Measurements from ENCODE around the gene PIM3. TPM values are rescaled to one million over a fixed set of nuclear protein-coding genes. Genes with fewer than 3 reads are reported as not detected.
"Not testable (repeated sequence)": the region's sequence is repeated elsewhere in the genome, so short reads cannot be mapped to it uniquely, and the experiment has no call there.

PIM3 gene
- polyA plus RNA-seq, 1 experiment, result 8.3 TPM

DNA sequence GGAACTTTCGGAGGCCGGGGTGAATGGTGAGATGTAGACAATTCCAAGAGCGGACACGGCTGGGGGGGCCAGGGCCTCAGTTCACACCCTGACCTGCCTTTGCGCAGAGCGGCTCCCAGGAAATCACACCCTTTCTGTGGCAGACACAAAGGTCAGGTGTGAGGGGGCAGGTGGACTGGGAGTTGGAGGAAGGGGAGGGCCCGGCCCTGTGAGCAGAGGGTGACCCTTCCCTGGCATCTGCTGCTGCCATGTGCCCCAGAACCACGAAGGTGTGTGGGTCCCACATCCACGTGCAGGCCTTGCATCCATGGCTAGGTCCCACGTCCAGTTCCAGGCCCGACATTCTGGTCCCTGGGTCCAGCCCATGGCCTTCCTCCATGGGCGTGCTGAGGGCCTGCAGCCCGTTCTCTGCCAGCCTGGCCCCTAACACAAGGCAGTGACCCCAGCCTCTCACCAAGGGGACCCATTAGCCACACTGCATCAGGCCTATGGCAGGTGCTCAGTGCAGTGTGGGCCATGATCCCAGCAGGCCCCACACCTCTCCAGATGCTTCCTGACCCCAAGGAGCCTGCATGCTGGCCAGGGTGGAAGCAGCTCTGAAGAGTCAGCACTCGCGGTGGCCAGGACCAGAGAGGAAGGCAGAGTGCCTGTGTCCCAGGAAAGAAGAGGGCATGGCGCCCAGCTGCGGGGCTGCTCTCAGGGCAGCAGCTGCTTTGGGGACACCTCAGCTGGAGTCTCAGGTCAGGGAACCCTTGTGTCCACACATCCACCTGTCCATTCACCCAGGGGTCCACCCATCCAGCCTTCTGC, 18.9 kb upstream of the PIM3 start:
- no peaks in the 10 kb centered on the region for H3K36me3 ChIP-seq (ENCODE audit: control insufficient read depth, insufficient read depth, low read length)
- ChIA-PET POLR2A (no interaction called here), CTCF (no interaction called here)
- no peak overlapping the region for H3K4me3 ChIP-seq (ENCODE audit: low read depth, low read length)
- TF ChIP-seq, protein P1, sequence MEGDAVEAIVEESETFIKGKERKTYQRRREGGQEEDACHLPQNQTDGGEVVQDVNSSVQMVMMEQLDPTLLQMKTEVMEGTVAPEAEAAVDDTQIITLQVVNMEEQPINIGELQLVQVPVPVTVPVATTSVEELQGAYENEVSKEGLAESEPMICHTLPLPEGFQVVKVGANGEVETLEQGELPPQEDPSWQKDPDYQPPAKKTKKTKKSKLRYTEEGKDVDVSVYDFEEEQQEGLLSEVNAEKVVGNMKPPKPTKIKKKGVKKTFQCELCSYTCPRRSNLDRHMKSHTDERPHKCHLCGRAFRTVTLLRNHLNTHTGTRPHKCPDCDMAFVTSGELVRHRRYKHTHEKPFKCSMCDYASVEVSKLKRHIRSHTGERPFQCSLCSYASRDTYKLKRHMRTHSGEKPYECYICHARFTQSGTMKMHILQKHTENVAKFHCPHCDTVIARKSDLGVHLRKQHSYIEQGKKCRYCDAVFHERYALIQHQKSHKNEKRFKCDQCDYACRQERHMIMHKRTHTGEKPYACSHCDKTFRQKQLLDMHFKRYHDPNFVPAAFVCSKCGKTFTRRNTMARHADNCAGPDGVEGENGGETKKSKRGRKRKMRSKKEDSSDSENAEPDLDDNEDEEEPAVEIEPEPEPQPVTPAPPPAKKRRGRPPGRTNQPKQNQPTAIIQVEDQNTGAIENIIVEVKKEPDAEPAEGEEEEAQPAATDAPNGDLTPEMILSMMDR (IDR thresholded peaks at IDR 0.05; ENCODE audit: insufficient read depth, low read depth, low read length), result no peak
- H3K27me3 ChIP-seq (ENCODE audit: control insufficient read depth, insufficient read depth, low read length), result no peaks in the 10 kb centered on the region
- no peak for DNase-seq (ENCODE audit: low read depth)

DNA sequence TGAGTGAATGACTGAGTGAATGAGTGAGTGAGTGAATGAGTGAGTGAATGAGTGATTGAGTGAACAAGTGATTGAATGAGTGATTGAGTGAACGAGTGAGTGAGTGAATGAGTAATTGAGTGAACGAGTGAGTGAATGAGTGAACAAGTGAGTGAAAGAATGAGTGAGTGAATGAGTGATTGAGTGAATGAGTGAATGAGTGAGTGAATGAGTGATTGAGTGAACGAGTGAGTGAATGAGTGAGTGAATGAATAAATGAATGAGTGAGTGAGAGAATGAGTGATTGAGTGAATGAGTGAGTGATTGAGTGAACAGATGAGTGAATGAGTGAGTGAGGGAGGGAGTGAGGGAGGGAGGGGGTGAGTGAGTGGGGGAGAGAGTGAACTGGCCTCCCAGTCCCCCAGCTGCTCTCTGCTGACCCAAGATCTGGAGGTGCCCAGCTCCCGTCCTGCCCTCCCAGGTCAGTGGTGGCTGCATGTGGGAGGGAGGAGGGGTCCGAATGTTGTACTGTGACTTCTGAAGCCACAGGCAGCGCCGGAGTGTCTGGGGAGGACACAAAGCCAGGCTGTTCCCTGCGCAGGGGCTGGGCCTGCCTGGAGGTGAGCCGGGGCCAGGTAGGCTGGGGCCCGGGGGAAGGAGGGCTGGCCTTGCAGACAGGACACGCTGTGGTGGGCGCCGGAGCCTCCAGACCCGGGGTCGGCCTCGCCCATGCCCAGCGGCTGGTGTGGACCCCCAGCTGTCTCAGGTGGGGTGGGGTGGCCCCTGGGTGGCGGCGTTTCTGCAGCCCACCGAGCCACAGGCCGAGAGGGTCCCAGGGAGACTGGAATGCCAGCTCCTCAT, 17.8 kb upstream of the PIM3 start:
- TF ChIP-seq, protein P1 (IDR thresholded peaks at IDR 0.05; ENCODE audit: insufficient read depth, low read depth, low read length), result no peak
- POLR2A ChIA-PET, result no interaction called here

DNA sequence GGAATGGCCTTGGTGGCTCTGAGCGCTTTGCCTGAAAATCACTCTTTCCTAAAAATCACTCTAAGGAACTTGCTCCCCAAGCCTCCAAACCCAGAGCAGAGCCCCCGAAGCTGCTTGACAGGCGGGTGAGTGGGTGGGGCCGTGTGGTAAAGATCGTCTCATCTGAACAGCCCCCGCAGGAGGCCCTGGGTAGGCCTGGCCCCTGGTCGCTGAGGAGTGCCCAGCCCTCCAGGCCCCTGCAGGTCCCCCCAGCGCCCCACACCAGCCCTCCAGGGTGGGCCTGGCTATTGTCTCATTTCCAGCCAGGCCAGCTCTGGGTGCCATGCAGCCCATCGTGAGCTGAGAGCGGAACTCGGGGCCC, 17.2 kb upstream of the PIM3 start:
- ChIA-PET CTCF (interaction anchor here (1.2 kb wide), 1 partner anchor 9 kb away, joined by 3 read pairs; no protein-coding TSS in a partner anchor), POLR2A (no interaction called here)
- DNase-seq (ENCODE audit: low read depth), result no peak
- Histone ChIP-seq H3K4me3 (ENCODE audit: low read depth, low read length) (no peak overlapping the region), H3K36me3 (ENCODE audit: control insufficient read depth, insufficient read depth, low read length) (no peaks in the 10 kb centered on the region), H3K27me3 (ENCODE audit: control insufficient read depth, insufficient read depth, low read length) (no peaks in the 10 kb centered on the region)
- TF ChIP-seq, protein P1 (IDR thresholded peaks at IDR 0.05; ENCODE audit: insufficient read depth, low read depth, low read length), result no peak

More for the DNA sequence above, 17.8 kb upstream of the PIM3 start:
- CTCF ChIA-PET, result no interaction called here
- Histone ChIP-seq H3K36me3 (ENCODE audit: control insufficient read depth, insufficient read depth, low read length) (no peaks in the 10 kb centered on the region), H3K4me3 (ENCODE audit: low read depth, low read length) (no peak overlapping the region), H3K27me3 (ENCODE audit: control insufficient read depth, insufficient read depth, low read length) (no peaks in the 10 kb centered on the region)
- no peak for DNase-seq (ENCODE audit: low read depth)

DNA sequence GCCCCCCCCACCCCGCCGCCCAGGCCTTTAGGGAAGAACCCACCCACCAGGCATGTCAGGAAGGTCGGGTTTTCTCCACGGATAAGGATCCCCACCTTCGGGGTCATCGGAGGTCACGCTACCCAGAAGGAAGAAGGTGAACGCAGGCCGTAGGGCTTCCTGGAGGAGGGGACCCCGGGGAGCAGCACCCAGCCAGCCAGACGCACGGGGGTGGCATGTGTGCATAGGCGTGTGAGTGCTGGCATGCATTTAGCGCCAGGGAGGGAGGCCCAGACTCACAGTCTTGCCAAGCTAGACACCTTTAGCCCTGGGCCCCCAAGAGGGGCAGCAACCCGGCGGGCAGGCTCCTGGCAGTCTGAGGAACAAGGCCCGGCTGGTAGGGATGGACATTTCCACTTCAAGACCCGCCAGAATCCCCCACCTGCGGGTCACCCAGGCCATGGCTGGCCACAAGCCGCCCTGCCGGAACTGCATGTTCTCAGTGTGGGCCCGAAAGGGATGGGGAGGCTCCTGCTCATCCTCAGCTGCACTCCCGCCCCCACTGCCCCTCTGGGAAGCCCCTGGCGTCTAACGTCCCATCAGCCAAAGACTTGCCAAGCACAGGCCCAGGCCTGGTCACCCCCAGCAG, 16.7 kb upstream of the PIM3 start:
- TF ChIP-seq, protein P1 (IDR thresholded peaks at IDR 0.05; ENCODE audit: insufficient read depth, low read depth, low read length), result no peak
- H3K4me3 ChIP-seq (ENCODE audit: low read depth, low read length), result no peak overlapping the region
- DNase-seq (ENCODE audit: low read depth), result no peak
- H3K27me3 ChIP-seq (ENCODE audit: control insufficient read depth, insufficient read depth, low read length), result no peaks in the 10 kb centered on the region
- ChIA-PET CTCF (interaction anchor here (1.2 kb wide), 1 partner anchor 9 kb away, joined by 3 read pairs; no protein-coding TSS in a partner anchor), POLR2A (no interaction called here)
- no peaks in the 10 kb centered on the region for H3K36me3 ChIP-seq (ENCODE audit: control insufficient read depth, insufficient read depth, low read length)

DNA sequence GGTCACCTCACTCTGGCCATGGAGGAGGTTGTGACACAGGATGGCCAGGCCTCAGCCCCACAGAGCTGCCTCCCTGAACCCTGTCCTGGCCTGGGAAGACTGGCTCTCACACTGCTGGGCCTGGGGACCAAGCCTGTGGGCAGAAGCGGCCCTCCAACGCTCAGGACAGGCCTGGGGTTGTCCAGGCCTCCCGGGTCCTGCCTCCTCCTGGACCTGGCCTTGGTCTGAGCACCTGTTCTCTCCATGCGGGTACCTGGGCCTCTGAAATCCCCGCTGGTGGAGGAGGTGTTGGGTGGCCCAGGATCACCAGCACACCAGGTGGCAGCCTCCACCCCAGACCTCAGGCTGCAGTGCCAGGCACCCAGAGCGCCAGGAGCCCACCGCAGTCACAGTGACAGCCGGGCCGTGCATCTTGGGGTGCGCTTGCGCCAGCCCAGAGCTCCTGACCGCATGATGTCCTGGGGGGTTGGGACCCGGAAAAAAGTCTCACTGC, 16.1 kb upstream of the PIM3 start:
- H3K4me3 ChIP-seq (ENCODE audit: low read depth, low read length), result no peak overlapping the region
- TF ChIP-seq, protein P1 (IDR thresholded peaks at IDR 0.05; ENCODE audit: insufficient read depth, low read depth, low read length), result no peak
- H3K27me3 ChIP-seq (ENCODE audit: control insufficient read depth, insufficient read depth, low read length), result no peaks in the 10 kb centered on the region
- no peaks in the 10 kb centered on the region for H3K36me3 ChIP-seq (ENCODE audit: control insufficient read depth, insufficient read depth, low read length)
- DNase-seq (ENCODE audit: low read depth), result no peak
- ChIA-PET CTCF (interaction anchor here (1.2 kb wide), 1 partner anchor 8 kb away, joined by 3 read pairs; no protein-coding TSS in a partner anchor), POLR2A (no interaction called here)

DNA sequence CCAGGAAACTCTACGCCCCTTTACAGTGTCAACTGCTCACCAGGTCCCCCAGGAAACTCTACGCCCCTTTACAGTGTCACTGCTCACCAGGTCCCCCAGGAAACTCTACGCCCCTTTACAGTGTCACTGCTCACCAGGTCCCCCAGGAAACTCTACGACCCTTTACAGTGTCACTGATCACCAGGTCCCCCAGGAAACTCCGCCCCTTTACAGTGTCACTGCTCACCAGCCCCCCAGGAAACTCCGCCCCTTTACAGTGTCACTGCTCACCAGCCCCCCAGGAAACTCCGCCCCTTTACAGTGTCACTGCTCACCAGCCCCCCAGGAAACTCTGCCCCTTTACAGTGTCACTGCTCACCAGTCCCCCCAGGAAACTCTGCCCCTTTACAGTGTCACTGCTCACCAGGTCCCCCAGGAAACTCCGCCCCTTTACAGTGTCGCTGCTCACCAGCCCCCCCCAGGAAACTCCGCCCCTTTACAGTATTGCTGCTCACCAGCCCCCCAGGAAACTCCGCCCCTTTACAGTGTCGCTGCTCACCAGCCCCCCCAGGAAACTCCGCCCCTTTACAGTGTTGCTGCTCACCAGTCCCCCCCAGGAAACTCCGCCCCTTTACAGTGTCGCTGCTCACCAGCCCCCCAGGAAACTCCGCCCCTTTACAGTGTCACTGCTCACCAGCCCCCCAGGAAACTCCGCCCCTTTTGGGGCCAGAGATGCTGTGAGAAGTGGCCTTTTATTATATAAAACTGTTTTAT, 15.4 kb upstream of the PIM3 start:
- POLR2A ChIA-PET; DNase-seq (ENCODE audit: low read depth): not testable (repeated sequence)

More for the DNA sequence above, 15.4 kb upstream of the PIM3 start:
- H3K27me3 ChIP-seq (ENCODE audit: control insufficient read depth, insufficient read depth, low read length); CTCF ChIA-PET; H3K4me3 ChIP-seq (ENCODE audit: low read depth, low read length); H3K36me3 ChIP-seq (ENCODE audit: control insufficient read depth, insufficient read depth, low read length): not testable (repeated sequence)
